K562 (cell line): ENCODE results near the gene ITGB1BP2. TPM values are rescaled to one million over a fixed set of nuclear protein-coding genes. Genes with fewer than 3 reads are reported as not detected.

Experiments
- CSDE1 ChIP-seq, 2 experiments: fragments of 450-650 bp; IDR thresholded peaks; 2 replicates each; pipeline ENCODE4 v1.6.1; 2016; ENCODE audit warnings: mild to moderate bottlenecking in 1 of 2
- E2F8 ChIP-seq: fragments of 450-650 bp; IDR thresholded peaks from 2 replicates; pipeline ENCODE4 v1.7.1; 2018; ENCODE audit warnings: mild to moderate bottlenecking, low read depth; ENCODE audit not compliant: partially characterized antibody
- GTF2F1 ChIP-seq: IDR thresholded peaks from 2 replicates; pipeline ENCODE4 v1.6.1; 2011; ENCODE audit warnings: low read depth, low read length, improper control_type of control experiment
- HIVEP1 ChIP-seq: fragments of 250-450 bp; sonication (Bioruptor Pico); IDR thresholded peaks from 2 replicates; pipeline ENCODE4 v1.4.0; 2020; ENCODE audit warnings: mild to moderate bottlenecking
- HNRNPLL ChIP-seq: fragments of 200-400 bp; formaldehyde crosslinking; IDR thresholded peaks from 2 replicates; pipeline ENCODE4 v1.6.1; 2017; ENCODE audit warnings: low read length, low read depth, mild to moderate bottlenecking; ENCODE audit not compliant: poor library complexity, severe bottlenecking
- IRF2 ChIP-seq: sonication (generic); formaldehyde crosslinking; IDR thresholded peaks from 2 replicates; pipeline ENCODE4 v1.8.1; 2022; ENCODE audit warnings: mild to moderate bottlenecking, missing genetic modification reagents
- KLF10 ChIP-seq: fragments of 250-450 bp; sonication (Bioruptor Pico); IDR thresholded peaks from 2 replicates; pipeline ENCODE4 v1.6.1; 2021; ENCODE audit warnings: matching md5 sums
- KLF13 ChIP-seq: fragments of 450-650 bp; IDR thresholded peaks from 2 replicates; pipeline ENCODE4 v1.6.1; 2016; ENCODE audit warnings: missing genetic modification characterization, low read depth, mild to moderate bottlenecking, missing compliant biosample characterization, moderate library complexity, borderline replicate concordance
- NFRKB ChIP-seq: fragments of 450-650 bp; IDR thresholded peaks from 2 replicates; pipeline ENCODE4 v1.6.1; 2016; ENCODE audit warnings: low read depth
- PCBP1 ChIP-seq: fragments of 200-400 bp; formaldehyde crosslinking; IDR thresholded peaks from 2 replicates; pipeline ENCODE4 v1.6.1; 2018; ENCODE audit warnings: mild to moderate bottlenecking, low read depth, low read length; ENCODE audit not compliant: poor library complexity, severe bottlenecking
- PHB ChIP-seq: fragments of 250-450 bp; sonication (Bioruptor Pico); IDR thresholded peaks from 2 replicates; pipeline ENCODE4 v1.5.0; 2021
- SAP30 ChIP-seq: fragments of 200-600 bp; sonication (generic); IDR thresholded peaks from 2 replicates; pipeline ENCODE4 v1.6.1; 2012; ENCODE audit warnings: borderline replicate concordance, low read depth, mild to moderate bottlenecking, moderate library complexity, low read length, control low read depth, inconsistent platforms; ENCODE audit not compliant: insufficient read depth, poor library complexity, severe bottlenecking
- SMARCB1 ChIP-seq: IDR thresholded peaks from 2 replicates; pipeline ENCODE4 v1.6.1; 2011; ENCODE audit warnings: improper control_type of control experiment, low read depth; ENCODE audit not compliant: insufficient read length
- ZNF175 ChIP-seq: fragments of 200-800 bp; sonication (Bioruptor generic); IDR thresholded peaks from 2 replicates; pipeline ENCODE4 v1.6.1; 2016; ENCODE audit warnings: low read depth, mild to moderate bottlenecking, missing genetic modification characterization, missing compliant biosample characterization
- ZNF75A ChIP-seq: fragments of 450-650 bp; formaldehyde crosslinking; IDR thresholded peaks from 2 replicates; pipeline ENCODE4 v1.4.0; 2020; ENCODE audit warnings: mild to moderate bottlenecking
- polyA plus RNA-seq, 8 experiments: library from polyadenylated mRNA; depleted of rRNA in 4 of 8; stranded (reverse) in 5 of 8; unstranded in 3 of 8; fragments of >200 nt; fragmentation: Nextera tagmentation in 2 of 8; fragmentation: Illumina TruSeq in 1 of 8; extraction: Ambion mirVana in 2 of 8; extraction: Trizol in 1 of 8; gene quantifications; 2 replicates each; pipeline versions ENCODE4 v1.2.1 to v1.2.3, GENCODE V29; 2011 to 2014; ENCODE audit warnings: inconsistent platforms in 1 of 8, missing spikeins in 1 of 8
- total RNA-seq, 7 experiments: library from RNA; depleted of rRNA in 6 of 7; stranded (reverse); fragments of >200 nt in 6 of 7; fragmentation: Illumina TruSeq in 2 of 7; extraction: Trizol in 2 of 7; gene quantifications; 2 replicates each; pipeline versions ENCODE4 v1.2.1 to v1.2.3, GENCODE V29; 2011 to 2021; ENCODE audit warnings: low replicate concordance in 1 of 7
- TF ChIP-seq, protein P1 (sequence below), 2 experiments: fragments of 450-650 bp in 1 of 2; IDR thresholded peaks; 2 replicates each; pipeline ENCODE4 v1.6.1; 2011 to 2017; ENCODE audit warnings: low read depth in 2 of 2, antibody characterized with exemption in 1 of 2, borderline replicate concordance in 1 of 2, low read length in 1 of 2, mild to moderate bottlenecking in 1 of 2, mixed read lengths in 1 of 2; ENCODE audit not compliant: control insufficient read depth in 1 of 2
- TF ChIP-seq, protein P2 (sequence below), 3 experiments: IDR thresholded peaks in 2 of 3; conservative IDR thresholded peaks in 1 of 3; 2 replicates each; pipeline ENCODE4 v1.5.1; 2011 to 2012; ENCODE audit warnings: low read length in 3 of 3, mild to moderate bottlenecking in 3 of 3, control low read depth in 2 of 3, improper control_type of control experiment in 1 of 3, inconsistent platforms in 1 of 3, low read depth in 1 of 3, mixed read lengths in 1 of 3, moderate library complexity in 1 of 3; ENCODE audit not compliant: insufficient read depth in 2 of 3
- TF ChIP-seq, protein P3 (sequence below): fragments of 450-650 bp; formaldehyde crosslinking; IDR thresholded peaks from 2 replicates; pipeline ENCODE4 v1.4.0; 2022; ENCODE audit warnings: missing genetic modification characterization

ITGB1BP2 gene
- total and polyA plus RNA-seq, 9 of the 15 experiments (the other 6 are each of a cell fraction or from before 2014, with no cell fraction given): 1.6 to 4.0 (median 1.9) TPM

DNA sequence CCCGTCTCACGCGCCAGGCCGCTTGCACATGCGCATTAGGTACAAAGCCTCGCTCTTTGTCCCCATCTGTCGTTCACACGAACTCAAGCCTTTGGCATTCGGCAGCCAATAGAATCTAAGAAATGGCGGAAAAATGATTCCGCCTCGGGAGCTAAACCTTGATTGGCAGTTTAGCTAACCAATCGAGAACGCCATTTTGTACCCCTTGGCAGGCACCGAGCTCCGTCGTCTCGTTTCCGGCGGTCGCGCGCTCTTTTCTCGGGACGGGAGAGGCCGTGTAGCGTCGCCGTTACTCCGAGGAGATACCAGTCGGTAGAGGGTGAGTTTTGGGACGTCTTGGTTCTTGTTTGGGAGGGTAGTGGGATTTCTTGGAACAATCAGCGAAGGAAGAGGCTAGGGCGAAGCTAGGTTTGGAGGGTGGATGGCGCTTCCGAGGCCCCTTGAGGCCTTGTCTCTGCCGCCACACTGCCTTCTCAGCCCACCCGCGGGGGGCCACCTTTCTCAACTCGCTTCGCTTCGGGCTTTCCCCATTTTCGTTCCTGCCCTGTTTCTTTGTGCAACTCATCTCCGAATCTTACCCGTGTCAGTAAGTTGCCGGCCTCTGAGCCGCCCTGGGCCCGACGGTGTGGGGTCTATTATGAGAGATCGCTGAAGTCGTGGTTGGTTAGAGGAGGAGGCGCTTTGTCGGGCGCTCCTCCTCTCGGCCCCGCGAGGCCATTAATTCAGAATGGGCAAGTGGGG lies 18.0 kb upstream of the ITGB1BP2 start, which contains the start of gene NONO (continued):
- TF ChIP-seq E2F8 (no peak), KLF10 (CRISPR knock-in tag) (no peak), CSDE1 (IDR thresholded peaks at IDR 0.05) (no peak), KLF13 (tag) (no peak), HIVEP1 (CRISPR knock-in tag) (no peak), PCBP1 (no peak), GTF2F1 (no peak), NFRKB (peak; percentile 35), PHB (no peak), IRF2 (CRISPR knock-in tag) (no peak), ZNF175 (CRISPR knock-in tag) (no peak), SAP30 (peak; percentile 61), ZNF75A (no peak), SMARCB1 (no peak), HNRNPLL (no peak)
- TF ChIP-seq, protein P1, sequence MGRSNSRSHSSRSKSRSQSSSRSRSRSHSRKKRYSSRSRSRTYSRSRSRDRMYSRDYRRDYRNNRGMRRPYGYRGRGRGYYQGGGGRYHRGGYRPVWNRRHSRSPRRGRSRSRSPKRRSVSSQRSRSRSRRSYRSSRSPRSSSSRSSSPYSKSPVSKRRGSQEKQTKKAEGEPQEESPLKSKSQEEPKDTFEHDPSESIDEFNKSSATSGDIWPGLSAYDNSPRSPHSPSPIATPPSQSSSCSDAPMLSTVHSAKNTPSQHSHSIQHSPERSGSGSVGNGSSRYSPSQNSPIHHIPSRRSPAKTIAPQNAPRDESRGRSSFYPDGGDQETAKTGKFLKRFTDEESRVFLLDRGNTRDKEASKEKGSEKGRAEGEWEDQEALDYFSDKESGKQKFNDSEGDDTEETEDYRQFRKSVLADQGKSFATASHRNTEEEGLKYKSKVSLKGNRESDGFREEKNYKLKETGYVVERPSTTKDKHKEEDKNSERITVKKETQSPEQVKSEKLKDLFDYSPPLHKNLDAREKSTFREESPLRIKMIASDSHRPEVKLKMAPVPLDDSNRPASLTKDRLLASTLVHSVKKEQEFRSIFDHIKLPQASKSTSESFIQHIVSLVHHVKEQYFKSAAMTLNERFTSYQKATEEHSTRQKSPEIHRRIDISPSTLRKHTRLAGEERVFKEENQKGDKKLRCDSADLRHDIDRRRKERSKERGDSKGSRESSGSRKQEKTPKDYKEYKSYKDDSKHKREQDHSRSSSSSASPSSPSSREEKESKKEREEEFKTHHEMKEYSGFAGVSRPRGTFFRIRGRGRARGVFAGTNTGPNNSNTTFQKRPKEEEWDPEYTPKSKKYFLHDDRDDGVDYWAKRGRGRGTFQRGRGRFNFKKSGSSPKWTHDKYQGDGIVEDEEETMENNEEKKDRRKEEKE (IDR thresholded peaks at IDR 0.05; ENCODE audit: borderline replicate concordance in 1 of 2, control insufficient read depth in 1 of 2, low read depth in 2 of 2, low read length in 1 of 2): no peak
- TF ChIP-seq, protein P2, sequence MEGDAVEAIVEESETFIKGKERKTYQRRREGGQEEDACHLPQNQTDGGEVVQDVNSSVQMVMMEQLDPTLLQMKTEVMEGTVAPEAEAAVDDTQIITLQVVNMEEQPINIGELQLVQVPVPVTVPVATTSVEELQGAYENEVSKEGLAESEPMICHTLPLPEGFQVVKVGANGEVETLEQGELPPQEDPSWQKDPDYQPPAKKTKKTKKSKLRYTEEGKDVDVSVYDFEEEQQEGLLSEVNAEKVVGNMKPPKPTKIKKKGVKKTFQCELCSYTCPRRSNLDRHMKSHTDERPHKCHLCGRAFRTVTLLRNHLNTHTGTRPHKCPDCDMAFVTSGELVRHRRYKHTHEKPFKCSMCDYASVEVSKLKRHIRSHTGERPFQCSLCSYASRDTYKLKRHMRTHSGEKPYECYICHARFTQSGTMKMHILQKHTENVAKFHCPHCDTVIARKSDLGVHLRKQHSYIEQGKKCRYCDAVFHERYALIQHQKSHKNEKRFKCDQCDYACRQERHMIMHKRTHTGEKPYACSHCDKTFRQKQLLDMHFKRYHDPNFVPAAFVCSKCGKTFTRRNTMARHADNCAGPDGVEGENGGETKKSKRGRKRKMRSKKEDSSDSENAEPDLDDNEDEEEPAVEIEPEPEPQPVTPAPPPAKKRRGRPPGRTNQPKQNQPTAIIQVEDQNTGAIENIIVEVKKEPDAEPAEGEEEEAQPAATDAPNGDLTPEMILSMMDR (IDR thresholded peaks at IDR 0.05 in 2 of 3, conservative IDR thresholded peaks at IDR 0.05 in 1 of 3; ENCODE audit: insufficient read depth in 2 of 3, low read depth in 1 of 3, low read length in 3 of 3): peak; percentile 25 to 55 (median 43); a peak in 4 of 6 replicates
- TF ChIP-seq, protein P3, sequence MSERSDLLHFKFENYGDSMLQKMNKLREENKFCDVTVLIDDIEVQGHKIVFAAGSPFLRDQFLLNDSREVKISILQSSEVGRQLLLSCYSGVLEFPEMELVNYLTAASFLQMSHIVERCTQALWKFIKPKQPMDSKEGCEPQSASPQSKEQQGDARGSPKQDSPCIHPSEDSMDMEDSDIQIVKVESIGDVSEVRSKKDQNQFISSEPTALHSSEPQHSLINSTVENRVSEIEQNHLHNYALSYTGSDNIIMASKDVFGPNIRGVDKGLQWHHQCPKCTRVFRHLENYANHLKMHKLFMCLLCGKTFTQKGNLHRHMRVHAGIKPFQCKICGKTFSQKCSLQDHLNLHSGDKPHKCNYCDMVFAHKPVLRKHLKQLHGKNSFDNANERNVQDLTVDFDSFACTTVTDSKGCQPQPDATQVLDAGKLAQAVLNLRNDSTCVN: no peak
